Ishikawa (cell line): Measurements from ENCODE around the gene IL18R1.

Source experiments
- CEBPB ChIP-seq: IDR thresholded peaks from 2 replicates; pipeline ENCODE4 v1.6.1; 2012
- CREB1 ChIP-seq: IDR thresholded peaks from 2 replicates; pipeline ENCODE4 v1.6.1; 2012; ENCODE audit warnings: low read depth
- EP300 ChIP-seq: IDR thresholded peaks from 2 replicates; pipeline ENCODE4 v1.6.1; 2012; ENCODE audit warnings: borderline replicate concordance
- FOXM1 ChIP-seq: IDR thresholded peaks from 2 replicates; pipeline ENCODE4 v1.6.1; 2012; ENCODE audit warnings: low read depth, borderline replicate concordance
- NFIC ChIP-seq: IDR thresholded peaks from 2 replicates; pipeline ENCODE4 v1.6.1; 2012
- YY1 ChIP-seq: IDR thresholded peaks from 2 replicates; pipeline ENCODE4 v1.6.1; 2012; ENCODE audit warnings: low read depth
- TF ChIP-seq, protein P1 (sequence below): IDR thresholded peaks from 2 replicates; pipeline ENCODE4 v1.6.1; 2012
- TF ChIP-seq, protein P2 (sequence below): IDR thresholded peaks from 2 replicates; pipeline ENCODE4 v1.6.1; 2012; ENCODE audit warnings: low read depth, mild to moderate bottlenecking
- TF ChIP-seq, protein P3 (sequence below): IDR thresholded peaks from 2 replicates; pipeline ENCODE4 v1.6.1; 2012

DNA sequence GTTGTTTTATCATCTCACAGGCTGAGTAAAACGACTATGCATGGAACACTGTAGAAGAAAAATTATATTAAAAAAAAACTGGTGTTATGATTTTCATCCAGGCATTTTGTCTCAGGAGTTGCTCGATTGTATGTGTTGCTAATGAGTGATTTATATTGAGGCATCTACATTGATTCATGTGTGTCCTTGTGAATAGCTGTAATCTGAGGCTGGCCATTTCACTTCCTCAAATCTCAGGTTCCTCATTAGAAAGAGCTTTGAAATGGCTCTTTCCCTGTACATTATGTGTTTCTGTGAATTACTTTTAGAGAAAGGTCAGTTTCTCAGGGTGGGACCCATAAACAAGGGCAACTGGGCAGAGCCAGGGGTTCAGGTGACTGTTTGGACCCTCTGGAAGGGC is 2.3 kb downstream of the IL18R1 start:
- TF ChIP-seq NFIC, result no peak
- no peak for TF ChIP-seq EP300
- TF ChIP-seq, protein P1, sequence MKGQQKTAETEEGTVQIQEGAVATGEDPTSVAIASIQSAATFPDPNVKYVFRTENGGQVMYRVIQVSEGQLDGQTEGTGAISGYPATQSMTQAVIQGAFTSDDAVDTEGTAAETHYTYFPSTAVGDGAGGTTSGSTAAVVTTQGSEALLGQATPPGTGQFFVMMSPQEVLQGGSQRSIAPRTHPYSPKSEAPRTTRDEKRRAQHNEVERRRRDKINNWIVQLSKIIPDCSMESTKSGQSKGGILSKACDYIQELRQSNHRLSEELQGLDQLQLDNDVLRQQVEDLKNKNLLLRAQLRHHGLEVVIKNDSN, result no peak
- TF ChIP-seq, protein P2, sequence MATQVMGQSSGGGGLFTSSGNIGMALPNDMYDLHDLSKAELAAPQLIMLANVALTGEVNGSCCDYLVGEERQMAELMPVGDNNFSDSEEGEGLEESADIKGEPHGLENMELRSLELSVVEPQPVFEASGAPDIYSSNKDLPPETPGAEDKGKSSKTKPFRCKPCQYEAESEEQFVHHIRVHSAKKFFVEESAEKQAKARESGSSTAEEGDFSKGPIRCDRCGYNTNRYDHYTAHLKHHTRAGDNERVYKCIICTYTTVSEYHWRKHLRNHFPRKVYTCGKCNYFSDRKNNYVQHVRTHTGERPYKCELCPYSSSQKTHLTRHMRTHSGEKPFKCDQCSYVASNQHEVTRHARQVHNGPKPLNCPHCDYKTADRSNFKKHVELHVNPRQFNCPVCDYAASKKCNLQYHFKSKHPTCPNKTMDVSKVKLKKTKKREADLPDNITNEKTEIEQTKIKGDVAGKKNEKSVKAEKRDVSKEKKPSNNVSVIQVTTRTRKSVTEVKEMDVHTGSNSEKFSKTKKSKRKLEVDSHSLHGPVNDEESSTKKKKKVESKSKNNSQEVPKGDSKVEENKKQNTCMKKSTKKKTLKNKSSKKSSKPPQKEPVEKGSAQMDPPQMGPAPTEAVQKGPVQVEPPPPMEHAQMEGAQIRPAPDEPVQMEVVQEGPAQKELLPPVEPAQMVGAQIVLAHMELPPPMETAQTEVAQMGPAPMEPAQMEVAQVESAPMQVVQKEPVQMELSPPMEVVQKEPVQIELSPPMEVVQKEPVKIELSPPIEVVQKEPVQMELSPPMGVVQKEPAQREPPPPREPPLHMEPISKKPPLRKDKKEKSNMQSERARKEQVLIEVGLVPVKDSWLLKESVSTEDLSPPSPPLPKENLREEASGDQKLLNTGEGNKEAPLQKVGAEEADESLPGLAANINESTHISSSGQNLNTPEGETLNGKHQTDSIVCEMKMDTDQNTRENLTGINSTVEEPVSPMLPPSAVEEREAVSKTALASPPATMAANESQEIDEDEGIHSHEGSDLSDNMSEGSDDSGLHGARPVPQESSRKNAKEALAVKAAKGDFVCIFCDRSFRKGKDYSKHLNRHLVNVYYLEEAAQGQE, result no peak
- TF ChIP-seq CREB1, result no peak
- TF ChIP-seq, protein P3, sequence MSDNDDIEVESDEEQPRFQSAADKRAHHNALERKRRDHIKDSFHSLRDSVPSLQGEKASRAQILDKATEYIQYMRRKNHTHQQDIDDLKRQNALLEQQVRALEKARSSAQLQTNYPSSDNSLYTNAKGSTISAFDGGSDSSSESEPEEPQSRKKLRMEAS, result no peak
- TF ChIP-seq YY1, result no peak
- TF ChIP-seq FOXM1, result no peak
- TF ChIP-seq CEBPB, result no peak
